ENCODE results near the gene HOXD12. TPM values are rescaled to one million over a fixed set of nuclear protein-coding genes. Genes with fewer than 3 reads are reported as not detected.

HOXD12 gene
- total RNA-seq, 2 experiments from 2014 or later, result not detected

- H3K4me3 Mint-ChIP-seq, result no peak overlapping the region
- POLR2A ChIA-PET, result no interaction called here
- CTCF ChIA-PET, result no interaction called here
- Histone ChIP-seq H3K27ac (ENCODE audit: low read depth in 1 of 2, low read length in 2 of 2) (no peak overlapping the region), H3K4me1 (ENCODE audit: insufficient read depth, low read length) (peaks cover 8% of the 10 kb centered on the region), H3K27me3 (ENCODE audit: control insufficient read depth in 1 of 2, insufficient read depth in 2 of 2, low read length in 2 of 2) (peaks cover 90 to 98% of the 10 kb centered on the region in 2 experiments), H3K36me3 (ENCODE audit: insufficient read depth, low read length) (no peaks in the 10 kb centered on the region), H3K4me3 (ENCODE audit: low read length) (no peak overlapping the region), H3K9me3 (ENCODE audit: control insufficient read depth in 1 of 2, insufficient read depth in 1 of 2, low read length in 2 of 2) (peaks cover 0 to 38% of the 10 kb centered on the region in 2 experiments)
- ATAC-seq (ENCODE audit: poor library complexity), result no peak
- TF ChIP-seq CTCF (IDR thresholded peaks at IDR 0.05), result no peak
- no peak for DNase-seq
- peaks cover 4% of the 10 kb centered on the region for H3K4me1 Mint-ChIP-seq (ENCODE audit: low read depth)
- H3K27ac Mint-ChIP-seq, result no peak overlapping the region
- peaks cover 2% of the 10 kb centered on the region for H3K36me3 Mint-ChIP-seq (ENCODE audit: low read depth)
- no peaks in the 10 kb centered on the region for H3K9me3 Mint-ChIP-seq
- intact Hi-C loops (cut with DNase I, micrococcal nuclease), result no loop called here
- peaks cover 100% of the 10 kb centered on the region for H3K27me3 Mint-ChIP-seq
Measured at GRCh38 chr2:176146101-176146500, 46.5 kb downstream of the HOXD12 start.

- POLR2A ChIA-PET, result no interaction called here
- H3K4me3 ChIP-seq (ENCODE audit: low read length), result no peak overlapping the region
- no peaks in the 10 kb centered on the region for H3K4me1 Mint-ChIP-seq (ENCODE audit: low read depth)
- no peaks in the 10 kb centered on the region for H3K36me3 Mint-ChIP-seq (ENCODE audit: low read depth)
- ATAC-seq (ENCODE audit: poor library complexity), result no peak
- DNase-seq, result no peak
- TF ChIP-seq CTCF (IDR thresholded peaks at IDR 0.05), result no peak
- H3K27me3 ChIP-seq (ENCODE audit: control insufficient read depth in 1 of 2, insufficient read depth in 2 of 2, low read length in 2 of 2), result peaks cover 89 to 98% of the 10 kb centered on the region in 2 experiments
- H3K4me1 ChIP-seq (ENCODE audit: insufficient read depth, low read length), result peaks cover 8% of the 10 kb centered on the region
- intact Hi-C loops (cut with DNase I, micrococcal nuclease), result no loop called here
- H3K36me3 ChIP-seq (ENCODE audit: insufficient read depth, low read length), result no peaks in the 10 kb centered on the region
- no peak overlapping the region for H3K4me3 Mint-ChIP-seq
- peaks cover 100% of the 10 kb centered on the region for H3K27me3 Mint-ChIP-seq
- H3K9me3 ChIP-seq (ENCODE audit: control insufficient read depth in 1 of 2, insufficient read depth in 1 of 2, low read length in 2 of 2), result peaks cover 0 to 41% of the 10 kb centered on the region in 2 experiments
- no peaks in the 10 kb centered on the region for H3K9me3 Mint-ChIP-seq
- CTCF ChIA-PET, result no interaction called here
- no peak overlapping the region for H3K27ac ChIP-seq (ENCODE audit: low read depth in 1 of 2, low read length in 2 of 2)
- no peak overlapping the region for H3K27ac Mint-ChIP-seq
Measured at GRCh38 chr2:176146645-176147044, 47.0 kb downstream of the HOXD12 start.

GRCh38 chr2:176147210-176147799 lies 47.7 kb downstream of the HOXD12 start:
- DNase-seq (no peak), ATAC-seq (ENCODE audit: poor library complexity) (no peak)
- H3K27me3 Mint-ChIP-seq, result peaks cover 94% of the 10 kb centered on the region
- H3K4me3 ChIP-seq (ENCODE audit: low read length), result no peak overlapping the region
- no peaks in the 10 kb centered on the region for H3K9me3 Mint-ChIP-seq
- no peaks in the 10 kb centered on the region for H3K36me3 Mint-ChIP-seq (ENCODE audit: low read depth)
- peaks cover 11% of the 10 kb centered on the region for H3K4me1 ChIP-seq (ENCODE audit: insufficient read depth, low read length)
- intact Hi-C loops (cut with DNase I, micrococcal nuclease), result no loop called here
- H3K9me3 ChIP-seq (ENCODE audit: control insufficient read depth in 1 of 2, insufficient read depth in 1 of 2, low read length in 2 of 2), result peaks cover 0 to 43% of the 10 kb centered on the region in 2 experiments
- H3K27ac ChIP-seq (ENCODE audit: low read depth in 1 of 2, low read length in 2 of 2), result no peak overlapping the region
- TF ChIP-seq CTCF (IDR thresholded peaks at IDR 0.05), result no peak
- H3K36me3 ChIP-seq (ENCODE audit: insufficient read depth, low read length), result no peaks in the 10 kb centered on the region
- no peak overlapping the region for H3K27ac Mint-ChIP-seq
- CTCF ChIA-PET, result no interaction called here
- H3K4me1 Mint-ChIP-seq (ENCODE audit: low read depth), result no peaks in the 10 kb centered on the region
- POLR2A ChIA-PET, result no interaction called here
- no peak overlapping the region for H3K4me3 Mint-ChIP-seq
- H3K27me3 ChIP-seq (ENCODE audit: control insufficient read depth in 1 of 2, insufficient read depth in 2 of 2, low read length in 2 of 2), result peaks cover 87 to 97% of the 10 kb centered on the region in 2 experiments

All from CD4-positive, alpha-beta T cell (primary cell).